OCI-LY1 (cell line): Measurements from ENCODE around the gene CD79A.

Experiments used
- H2AFZ ChIP-seq: fragments of 200-600 bp; sonication (generic), shearing (Covaris generic); 2 replicates; pipeline ENCODE4 v1.6.0; 2014; ENCODE audit warnings: antibody characterized with exemption, mild to moderate bottlenecking, low read length
- H3F3A ChIP-seq: fragments of 200-600 bp; sonication (generic), shearing (Covaris generic); 2 replicates; pipeline ENCODE4 v1.6.0; 2014; ENCODE audit warnings: mild to moderate bottlenecking, antibody characterized with exemption, low read length, moderate library complexity; ENCODE audit not compliant: insufficient read depth
- H3K27ac ChIP-seq: fragments of 200-600 bp; sonication (generic); 2 replicates; pipeline ENCODE4 v1.5.1; 2014; ENCODE audit warnings: low read length, mixed run types, mild to moderate bottlenecking, low read depth; ENCODE audit not compliant: poor library complexity, severe bottlenecking
- H3K27me3 ChIP-seq: fragments of 200-600 bp; sonication (generic); 2 replicates; pipeline ENCODE4 v1.6.0; 2014; ENCODE audit warnings: antibody characterized with exemption, mild to moderate bottlenecking, low read length, moderate library complexity; ENCODE audit not compliant: insufficient read depth
- H3K36me3 ChIP-seq: fragments of 200-600 bp; sonication (generic); 2 replicates; pipeline ENCODE4 v1.6.1; 2014; ENCODE audit warnings: mild to moderate bottlenecking, antibody characterized with exemption, low read length, moderate library complexity, mixed read lengths; ENCODE audit not compliant: insufficient read depth
- H3K4me1 ChIP-seq: fragments of 200-600 bp; sonication (generic); 2 replicates; pipeline ENCODE4 v1.5.1; 2014; ENCODE audit warnings: mild to moderate bottlenecking, low read length, moderate library complexity; ENCODE audit not compliant: insufficient read depth, severe bottlenecking
- H3K4me2 ChIP-seq: fragments of 200-600 bp; sonication (generic), shearing (Covaris generic); 2 replicates; pipeline ENCODE4 v1.6.1; 2014; ENCODE audit warnings: low read length
- H3K4me3 ChIP-seq: fragments of 200-600 bp; sonication (generic); 2 replicates; pipeline ENCODE4 v1.5.1; 2014; ENCODE audit warnings: low read length, low read depth, mild to moderate bottlenecking, mixed read lengths; ENCODE audit not compliant: poor library complexity, severe bottlenecking
- H3K79me2 ChIP-seq: fragments of 200-600 bp; shearing (Covaris generic); 2 replicates; pipeline ENCODE4 v1.6.1; 2016; ENCODE audit warnings: mixed run types, low read length, mixed read lengths; ENCODE audit not compliant: insufficient read depth
- H3K9ac ChIP-seq: fragments of 200-600 bp; sonication (generic), shearing (Covaris generic); 2 replicates; pipeline ENCODE4 v1.6.1; 2014; ENCODE audit warnings: mild to moderate bottlenecking, low read length, mixed read lengths
- H3K9me2 ChIP-seq: fragments of 200-600 bp; sonication (generic), shearing (Covaris generic); 2 replicates; pipeline ENCODE4 v1.6.1; 2014; ENCODE audit warnings: low read depth, mild to moderate bottlenecking, low read length, mixed read lengths
- H3K9me3 ChIP-seq: fragments of 200-600 bp; shearing (Covaris generic); 2 replicates; pipeline ENCODE4 v1.6.1; 2014; ENCODE audit warnings: low read length, mixed read lengths
- H4K20me1 ChIP-seq: fragments of 200-600 bp; sonication (generic), shearing (Covaris generic); 2 replicates; pipeline ENCODE4 v1.6.0; 2016; ENCODE audit warnings: mild to moderate bottlenecking, low read length; ENCODE audit not compliant: insufficient read depth
- CTCF ChIP-seq: fragments of 200-600 bp; sonication (generic), shearing (Covaris generic); IDR thresholded peaks from 2 replicates; pipeline ENCODE4 v1.5.1; 2017; ENCODE audit warnings: mild to moderate bottlenecking, antibody characterized with exemption, low read length, moderate library complexity, mixed read lengths
- EZH2 ChIP-seq: fragments of 200-600 bp; sonication (generic), shearing (Covaris generic); IDR thresholded peaks from 2 replicates; pipeline ENCODE4 v1.8.0; 2017; ENCODE audit warnings: borderline replicate concordance, mixed run types, mild to moderate bottlenecking, antibody characterized with exemption, low read length, moderate library complexity, mixed read lengths

Gene CD79A

GRCh38 chr19:41918653-41919244, 41.7 kb downstream of the CD79A start:
- H3K9ac ChIP-seq, result no peak overlapping the region
- H3K9me2 ChIP-seq, result no peaks in the 10 kb centered on the region
- H3K9me3 ChIP-seq, result no peaks in the 10 kb centered on the region
- no peaks in the 10 kb centered on the region for H3K79me2 ChIP-seq
- no peak overlapping the region for H3K4me2 ChIP-seq
- H3F3A ChIP-seq, result no peaks in the 10 kb centered on the region
- no peaks in the 10 kb centered on the region for H3K4me1 ChIP-seq
- H3K4me3 ChIP-seq, result no peak overlapping the region
- H3K27ac ChIP-seq, result no peak overlapping the region
- TF ChIP-seq CTCF, result no peak
- no peak for TF ChIP-seq EZH2
- no peak overlapping the region for H2AFZ ChIP-seq
- H4K20me1 ChIP-seq, result no peaks in the 10 kb centered on the region
- H3K27me3 ChIP-seq, result peaks cover 13% of the 10 kb centered on the region
- no peaks in the 10 kb centered on the region for H3K36me3 ChIP-seq

- no peaks in the 10 kb centered on the region for H3K36me3 ChIP-seq
- H3K9me2 ChIP-seq, result no peaks in the 10 kb centered on the region
- peaks cover 13% of the 10 kb centered on the region for H3K27me3 ChIP-seq
- H2AFZ ChIP-seq, result no peak overlapping the region
- H3K4me3 ChIP-seq, result no peak overlapping the region
- H3K9ac ChIP-seq, result no peak overlapping the region
- no peaks in the 10 kb centered on the region for H3K4me1 ChIP-seq
- no peaks in the 10 kb centered on the region for H3K79me2 ChIP-seq
- H3K9me3 ChIP-seq, result no peaks in the 10 kb centered on the region
- TF ChIP-seq CTCF (no peak), EZH2 (no peak)
- H3F3A ChIP-seq, result no peaks in the 10 kb centered on the region
- no peak overlapping the region for H3K4me2 ChIP-seq
- no peaks in the 10 kb centered on the region for H4K20me1 ChIP-seq
- no peak overlapping the region for H3K27ac ChIP-seq
These were observed 43.1 kb downstream of the CD79A start for GRCh38 chr19:41919948-41920712.

GRCh38 chr19:41920882-41921576, 44.0 kb downstream of the CD79A start:
- Histone ChIP-seq H3K4me2 (no peak overlapping the region), H3K27me3 (peaks cover 16% of the 10 kb centered on the region)
- TF ChIP-seq EZH2, result no peak
- TF ChIP-seq CTCF, result peak; percentile 27; the same call in 1 of the 2 replicates

More at GRCh38 chr19:41920882-41921576, 44.0 kb downstream of the CD79A start:
- H3K27ac ChIP-seq, result no peak overlapping the region
- H3F3A ChIP-seq, result no peaks in the 10 kb centered on the region
- no peaks in the 10 kb centered on the region for H3K4me1 ChIP-seq
- no peaks in the 10 kb centered on the region for H3K9me3 ChIP-seq
- H3K36me3 ChIP-seq, result no peaks in the 10 kb centered on the region
- no peaks in the 10 kb centered on the region for H4K20me1 ChIP-seq
- no peak overlapping the region for H2AFZ ChIP-seq
- H3K79me2 ChIP-seq, result no peaks in the 10 kb centered on the region
- no peak overlapping the region for H3K4me3 ChIP-seq
- H3K9me2 ChIP-seq, result no peaks in the 10 kb centered on the region
- no peak overlapping the region for H3K9ac ChIP-seq
